ENCODE measurements around the gene FAM78A.

- no peak for TF ChIP-seq CTCF (conservative IDR thresholded peaks at IDR 0.05; ENCODE audit: low read depth, low read length)
- no peak for TF ChIP-seq EZH2 (IDR thresholded peaks at IDR 0.05; ENCODE audit: borderline replicate concordance, low read depth, low read length, poor library complexity, severe bottlenecking)
Measured at GRCh38 chr9:131299346-131299960, 23.1 kb upstream of the FAM78A start.

Data from A673 (cell line).